Fibroblast of upper back skin (primary cell): ENCODE data around the gene C8A.

ENCODE experiments used
- DNase-seq: peaks from one replicate; pipeline ENCODE4 v3.0.0-alpha.2; 2013

C8A gene

GRCh38 chr1:56897150-56898004 lies 42.8 kb downstream of the C8A start:
- DNase-seq = no peak

GRCh38 chr1:56898005-56898373 lies 43.4 kb downstream of the C8A start:
- DNase-seq = no peak

- DNase-seq = no peak
These were observed 44.3 kb downstream of the C8A start for GRCh38 chr1:56898879-56899278.

- no peak for DNase-seq
These were observed 47.1 kb downstream of the C8A start for GRCh38 chr1:56901716-56902115.

- DNase-seq = no peak
These were observed 49.2 kb downstream of the C8A start for GRCh38 chr1:56903778-56904177.

- DNase-seq = peak; percentile 71
These were observed 50.2 kb downstream of the C8A start for GRCh38 chr1:56904663-56905397.

GRCh38 chr1:56905667-56906066 lies 51.1 kb downstream of the C8A start:
- no peak for DNase-seq

- DNase-seq = peak; percentile 92
These were observed 54.1 kb downstream of the C8A start for GRCh38 chr1:56908619-56909221.

GRCh38 chr1:56910441-56910985 lies 55.9 kb downstream of the C8A start:
- DNase-seq = peak; percentile 20

GRCh38 chr1:56911098-56911938 lies 56.7 kb downstream of the C8A start:
- DNase-seq = peak; percentile 91

- no peak for DNase-seq
These were observed 57.7 kb downstream of the C8A start for GRCh38 chr1:56912325-56912724.

- DNase-seq = no peak
These were observed 61.4 kb downstream of the C8A start for GRCh38 chr1:56915960-56916359.

GRCh38 chr1:56916630-56917029 lies 62.0 kb downstream of the C8A start:
- DNase-seq = no peak

- no peak for DNase-seq
These were observed 62.8 kb downstream of the C8A start for GRCh38 chr1:56917356-56917755.

- DNase-seq = peak; percentile 69
These were observed 66.0 kb downstream of the C8A start for GRCh38 chr1:56920591-56921001.

GRCh38 chr1:56921479-56921878 lies 66.9 kb downstream of the C8A start:
- DNase-seq = peak; percentile 53

GRCh38 chr1:56922070-56922469 lies 67.5 kb downstream of the C8A start:
- DNase-seq = no peak

- no peak for DNase-seq
These were observed 67.9 kb downstream of the C8A start for GRCh38 chr1:56922507-56922906.

GRCh38 chr1:56923201-56923600 lies 68.6 kb downstream of the C8A start:
- no peak for DNase-seq

GRCh38 chr1:56924116-56924515 lies 69.5 kb downstream of the C8A start:
- DNase-seq = no peak

- DNase-seq = no peak
These were observed 70.6 kb downstream of the C8A start for GRCh38 chr1:56925193-56925592.

GRCh38 chr1:56927171-56927570 lies 72.6 kb downstream of the C8A start:
- DNase-seq = no peak

GRCh38 chr1:56927986-56928385 lies 73.4 kb downstream of the C8A start:
- no peak for DNase-seq
